Hepatocyte (in vitro differentiated cells): ENCODE measurements around the gene SEC14L6.

Source experiments
- CTCF ChIP-seq: fragments of 200-600 bp; sonication (generic); IDR thresholded peaks from 2 replicates; pipeline ENCODE4 v1.5.1; 2016; ENCODE audit warnings: antibody characterized with exemption, mild to moderate bottlenecking; ENCODE audit not compliant: poor library complexity
- EZH2 ChIP-seq: fragments of 200-600 bp; sonication (generic); IDR thresholded peaks from 2 replicates; pipeline ENCODE4 v1.6.1; 2016; ENCODE audit warnings: antibody characterized with exemption, mild to moderate bottlenecking, borderline replicate concordance
- EZH2phosphoT487 ChIP-seq: fragments of 200-600 bp; sonication (generic); IDR thresholded peaks from one replicate; pipeline ENCODE4 v1.6.1; 2018; ENCODE audit warnings: antibody characterized with exemption, mild to moderate bottlenecking, low read depth, moderate library complexity; ENCODE audit not compliant: unreplicated experiment, severe bottlenecking

GRCh38 chr22:30503551-30503950, 43.0 kb downstream of the SEC14L6 start:
- TF ChIP-seq CTCF (no peak), EZH2phosphoT487 (no peak), EZH2 (no peak)
